Activated CD4-positive, alpha-beta T cell treated with anti-CD3 and anti-CD28 coated beads for 1 hour (primary cell): ENCODE results near the gene GOLT1B.

ENCODE experiments used
- DNase-seq: peaks from one replicate; pipeline ENCODE4 v3.0.0-alpha.2; 2020

The GOLT1B gene

DNA sequence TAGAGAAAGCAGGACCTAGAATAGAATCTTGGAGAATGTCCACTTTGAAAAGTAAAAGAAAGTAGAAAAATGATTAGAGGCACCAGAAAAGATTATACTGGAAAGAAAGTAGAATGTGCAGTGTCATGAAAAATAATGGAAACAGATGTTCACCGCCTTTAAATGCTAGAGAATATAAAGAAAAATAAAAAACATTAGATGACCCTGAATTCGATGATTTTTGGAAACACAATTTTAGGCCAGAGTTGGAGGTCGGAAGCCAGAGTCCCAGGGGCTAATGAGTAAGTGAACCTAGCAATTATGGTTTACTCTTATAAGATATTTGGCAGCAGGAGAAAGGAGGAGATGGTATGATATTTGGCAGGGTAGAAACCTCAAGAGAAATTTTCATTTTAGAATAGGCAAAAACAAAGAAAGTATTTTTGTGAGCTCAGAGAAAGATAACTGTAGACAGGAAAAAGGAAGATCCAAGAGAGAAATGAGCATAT, 65.4 kb downstream of the GOLT1B start:
- no peak for DNase-seq
